GM12878 (cell line): ENCODE data around the gene CROCC. TPM values are rescaled to one million over a fixed set of nuclear protein-coding genes. Genes with fewer than 3 reads are reported as not detected.

Experiments used
- ATAC-seq: fragments of 200-7000 bp; cut with Tn5 transposase; 3 replicates; pipeline ENCODE4 v1.9.1; 2020; ENCODE audit warnings: mild to moderate bottlenecking, moderate library complexity
- BruUV-seq: library from RNA; stranded (reverse); fragments of 400-500 nt; replicated peaks from 2 replicates; lab custom pipeline; 2021; lab: Mats Ljungman, UMichigan
- CTCF ChIA-PET: fragments of 300-600 bp; sonication (Branson Sonifier 250); formaldehyde crosslinking; extraction: SDS; loops from one replicate; lab custom pipeline; 2021; ENCODE audit warnings: inconsistent platforms; lab: Yijun Ruan, JAX
- POLR2A ChIA-PET: fragments of 350-600 bp; formaldehyde crosslinking; extraction: SDS; loops from one replicate; lab custom pipeline; 2021; ENCODE audit warnings: inconsistent platforms; lab: Charles Lee
- RAD21 ChIA-PET: fragments of 300-600 bp; sonication (Branson Sonifier 250); formaldehyde crosslinking; loops from one replicate; lab custom pipeline; 2023; ENCODE audit warnings: antibody characterized with exemption; ENCODE audit not compliant: unreplicated experiment; lab: Charles Lee
- SMC1A ChIA-PET: fragments of 300-600 bp; sonication (Branson Sonifier 250); formaldehyde crosslinking; loops from one replicate; lab custom pipeline; 2023; ENCODE audit not compliant: unreplicated experiment, uncharacterized antibody; lab: Charles Lee
- DNase-seq: peaks from one replicate; pipeline ENCODE4 v3.0.0-alpha.2; 2011; ENCODE audit warnings: low read depth, low spot score
- FAIRE-seq: peaks from 3 replicates; lab custom pipeline; 2011; peaks lifted over from hg19 to GRCh38; lab: Jason Lieb, UNC
- H2AFZ ChIP-seq: 2 replicates; pipeline ENCODE4 v1.6.0; 2011; ENCODE audit warnings: low read depth, low read length, control low read depth; ENCODE audit not compliant: control insufficient read depth
- H3K27ac ChIP-seq: 2 replicates; pipeline ENCODE4 v1.5.1; 2011; ENCODE audit warnings: control low read depth; ENCODE audit not compliant: control insufficient read depth, insufficient read depth
- H3K27me3 ChIP-seq, 2 experiments: replicated peaks in 1 of 2; 2 replicates each; pipeline versions ENCODE4 v1.6.0 to v1.6.1; 2011; ENCODE audit warnings: low read length in 1 of 2; ENCODE audit not compliant: control insufficient read depth in 2 of 2, insufficient read depth in 2 of 2
- H3K36me3 ChIP-seq, 2 experiments: 2 replicates each; pipeline ENCODE4 v1.5.1; 2011; ENCODE audit warnings: low read length in 1 of 2; ENCODE audit not compliant: control insufficient read depth in 2 of 2, insufficient read depth in 2 of 2
- H3K4me1 ChIP-seq: 2 replicates; pipeline ENCODE4 v1.6.1; 2011; ENCODE audit warnings: mild to moderate bottlenecking, low read length, moderate library complexity, mixed read lengths; ENCODE audit not compliant: control insufficient read depth, insufficient read depth
- H3K4me2 ChIP-seq: 2 replicates; pipeline ENCODE4 v1.6.0; 2011; ENCODE audit warnings: control low read depth; ENCODE audit not compliant: control insufficient read depth, insufficient read depth
- H3K4me3 ChIP-seq: fragments of 200-600 bp; sonication (generic); 2 replicates; pipeline ENCODE4 v1.5.1; 2016
- H3K79me2 ChIP-seq: 2 replicates; pipeline ENCODE4 v1.6.0; 2011; ENCODE audit warnings: low read length; ENCODE audit not compliant: control insufficient read depth, insufficient read depth
- H3K9ac ChIP-seq: 2 replicates; pipeline ENCODE4 v1.8.0; 2011; ENCODE audit warnings: low read length, control low read depth, mixed read lengths; ENCODE audit not compliant: control insufficient read depth, insufficient read depth
- H3K9me3 ChIP-seq: replicated peaks from 3 replicates; pipeline ENCODE4 v1.5.1; 2011; ENCODE audit warnings: mild to moderate bottlenecking, low read length; ENCODE audit not compliant: control insufficient read depth, insufficient read depth
- H4K20me1 ChIP-seq: 2 replicates; pipeline ENCODE4 v1.6.0; 2011; ENCODE audit not compliant: control insufficient read depth, insufficient read depth
- BCL11A ChIP-seq: IDR thresholded peaks from 2 replicates; pipeline ENCODE4 v1.6.1; 2011; ENCODE audit warnings: low read depth, low read length
- BHLHE40 ChIP-seq, 2 experiments: fragments of 450-650 bp in 1 of 2; IDR thresholded peaks; 2 replicates each; pipeline ENCODE4 v1.6.1; 2011 to 2017; ENCODE audit warnings: low read depth in 2 of 2, borderline replicate concordance in 1 of 2, improper control_type of control experiment in 1 of 2, low read length in 1 of 2, mild to moderate bottlenecking in 1 of 2
- GATAD2B ChIP-seq: fragments of 450-650 bp; conservative IDR thresholded peaks from 2 replicates; pipeline ENCODE4 v1.6.1; 2017; ENCODE audit warnings: low read depth, mild to moderate bottlenecking, moderate library complexity
- HDAC6 ChIP-seq: fragments of 200-600 bp; sonication (generic); IDR thresholded peaks from one replicate; pipeline ENCODE4 v1.8.0; 2017; ENCODE audit warnings: antibody characterized with exemption; ENCODE audit not compliant: unreplicated experiment
- LARP7 ChIP-seq: fragments of 450-650 bp; IDR thresholded peaks from 2 replicates; pipeline ENCODE4 v1.6.1; 2017; ENCODE audit warnings: mild to moderate bottlenecking
- MTA3 ChIP-seq: IDR thresholded peaks from 2 replicates; pipeline ENCODE4 v1.6.1; 2012; ENCODE audit warnings: low read length, inconsistent platforms, borderline replicate concordance
- RBBP5 ChIP-seq: fragments of 200-600 bp; sonication (generic); conservative IDR thresholded peaks from 2 replicates; pipeline ENCODE4 v1.6.1; 2016
- SIN3A ChIP-seq: IDR thresholded peaks from 2 replicates; pipeline ENCODE4 v1.6.1; 2012; ENCODE audit warnings: low read depth, low read length, improper control_type of control experiment
- STAT3 ChIP-seq: IDR thresholded peaks from 2 replicates; pipeline ENCODE4 v1.6.1; 2011; ENCODE audit warnings: low read depth, low read length, improper control_type of control experiment
- ZBTB4 ChIP-seq: fragments of 450-650 bp; formaldehyde crosslinking; IDR thresholded peaks from 2 replicates; pipeline ENCODE4 v1.4.0; 2022; ENCODE audit warnings: mild to moderate bottlenecking, moderate library complexity
- ZNF207 ChIP-seq: fragments of 450-650 bp; IDR thresholded peaks from 2 replicates; pipeline ENCODE4 v1.6.1; 2014; ENCODE audit warnings: antibody characterized with exemption, mild to moderate bottlenecking, borderline replicate concordance
- ZZZ3 ChIP-seq: IDR thresholded peaks from 2 replicates; pipeline ENCODE4 v1.6.1; 2011; ENCODE audit warnings: low read depth; ENCODE audit not compliant: control insufficient read depth, insufficient read length
- WGBS: methylation state at CpG from one replicate; pipeline ENCODE4 v1.1.6; 2016; ENCODE audit warnings: low lambda C conversion rate; ENCODE audit not compliant: insufficient replicate concordance, insufficient coverage; ENCODE audit errors: missing lambda C conversion rate; 5-methylcytosine and 5-hydroxymethylcytosine counted together
- in situ Hi-C: fragments of 300-500 bp; cut with MboI; formaldehyde crosslinking; loops from 9 replicates; pipeline ENCODE4 v1.14.3; 2018; ENCODE audit warnings: mixed read lengths
- intact Hi-C: fragments of 100-400 bp; cut with micrococcal nuclease; formaldehyde crosslinking; loops from one replicate; pipeline ENCODE4 v1.14.2; 2022; ENCODE audit not compliant: unreplicated experiment
- polyA plus RNA-seq, 11 experiments: library from polyadenylated mRNA; depleted of rRNA in 4 of 11; unstranded in 6 of 11; stranded (reverse) in 5 of 11; fragments of >200 nt; fragmentation: Nextera tagmentation in 4 of 11; fragmentation: Illumina TruSeq in 1 of 11; extraction: Ambion mirVana in 4 of 11; extraction: Trizol in 1 of 11; gene quantifications; 1 replicate in 1 of 11; 2 replicates in 10 of 11; pipeline versions ENCODE4 v1.2.1 to v1.2.3, GENCODE V29; 2011 to 2016; ENCODE audit warnings: inconsistent platforms in 2 of 11, missing spikeins in 2 of 11, low read depth in 1 of 11
- total RNA-seq, 4 experiments: library from RNA; depleted of rRNA in 3 of 4; stranded (reverse); fragments of >200 nt in 3 of 4; fragmentation: Illumina TruSeq in 1 of 4; extraction: Trizol in 1 of 4; gene quantifications; 2 replicates each; pipeline versions ENCODE4 v1.2.1 to v1.2.3, GENCODE V29; 2013 to 2021
- TF ChIP-seq, protein P1 (sequence below): fragments of 450-650 bp; IDR thresholded peaks from 2 replicates; pipeline ENCODE4 v1.6.1; 2017; ENCODE audit warnings: mild to moderate bottlenecking, moderate library complexity
- TF ChIP-seq, protein P2 (sequence below): fragments of 450-650 bp; IDR thresholded peaks from 2 replicates; pipeline ENCODE4 v1.6.1; 2018; ENCODE audit warnings: mild to moderate bottlenecking, low read depth, moderate library complexity; ENCODE audit not compliant: partially characterized antibody

Gene CROCC
- total and polyA plus RNA-seq, 10 of the 15 experiments (the other 5 are each of a cell fraction or from before 2014, with no cell fraction given), result 0.04 to 5.5 (median 2.3) TPM

DNA sequence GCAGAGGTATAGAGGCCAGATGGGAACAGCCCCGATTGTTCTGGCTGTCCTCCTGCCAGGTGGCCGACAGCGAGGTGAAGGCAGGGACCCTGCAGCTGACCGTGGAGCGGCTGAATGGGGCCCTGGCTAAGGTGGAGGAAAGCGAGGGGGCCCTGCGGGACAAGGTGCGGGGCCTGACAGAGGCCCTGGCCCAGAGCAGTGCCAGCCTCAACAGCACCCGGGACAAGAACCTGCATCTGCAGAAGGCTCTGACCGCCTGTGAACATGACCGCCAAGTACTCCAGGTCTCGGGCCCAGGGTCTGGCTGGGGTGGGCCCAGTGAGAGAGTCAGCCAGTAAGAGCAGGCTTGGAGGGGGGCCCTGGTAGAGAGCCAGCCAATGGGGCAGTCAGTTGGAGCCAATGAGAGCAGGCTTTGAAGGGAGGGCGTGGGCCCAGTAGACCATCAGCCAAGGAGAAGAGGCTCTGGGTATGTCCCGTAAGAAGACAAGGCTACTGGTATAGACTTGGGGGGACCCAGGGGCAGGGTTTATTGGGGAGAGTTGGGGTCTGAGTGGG, 47.4 kb downstream of the CROCC start:
- no peak for DNase-seq
- ChIA-PET POLR2A (no interaction called here), SMC1A (no interaction called here), RAD21 (no interaction called here), CTCF (no interaction called here)
- no peak for FAIRE-seq
- H3K27ac ChIP-seq, result no peak overlapping the region
- H3K4me1 ChIP-seq, result no peaks in the 10 kb centered on the region
- ATAC-seq, result no peak
- no peaks in the 10 kb centered on the region for H3K27me3 ChIP-seq
- H3K4me2 ChIP-seq, result no peak overlapping the region
- H4K20me1 ChIP-seq, result no peaks in the 10 kb centered on the region
- H3K79me2 ChIP-seq, result no peaks in the 10 kb centered on the region
- H3K4me3 ChIP-seq, result no peak overlapping the region
- 42% methylated on average over 14 of the region's 14 CpGs for WGBS
- H3K36me3 ChIP-seq, result no peaks in the 10 kb centered on the region
- in situ Hi-C loops, result no loop called here
- BruUV-seq, result no TSS peak
- intact Hi-C loops, result no loop called here
- H3K9ac ChIP-seq, result no peak overlapping the region
- TF ChIP-seq STAT3 (no peak), BCL11A (no peak), HDAC6 (no peak), ZNF207 (no peak), BHLHE40 (IDR thresholded peaks at IDR 0.05; ENCODE audit: borderline replicate concordance in 1 of 2, low read depth in 2 of 2, low read length in 1 of 2) (no peak), GATAD2B (no peak), MTA3 (no peak), ZZZ3 (no peak), LARP7 (no peak), SIN3A (no peak), ZBTB4 (CRISPR knock-in tag) (no peak), RBBP5 (no peak)
- TF ChIP-seq, protein P1, sequence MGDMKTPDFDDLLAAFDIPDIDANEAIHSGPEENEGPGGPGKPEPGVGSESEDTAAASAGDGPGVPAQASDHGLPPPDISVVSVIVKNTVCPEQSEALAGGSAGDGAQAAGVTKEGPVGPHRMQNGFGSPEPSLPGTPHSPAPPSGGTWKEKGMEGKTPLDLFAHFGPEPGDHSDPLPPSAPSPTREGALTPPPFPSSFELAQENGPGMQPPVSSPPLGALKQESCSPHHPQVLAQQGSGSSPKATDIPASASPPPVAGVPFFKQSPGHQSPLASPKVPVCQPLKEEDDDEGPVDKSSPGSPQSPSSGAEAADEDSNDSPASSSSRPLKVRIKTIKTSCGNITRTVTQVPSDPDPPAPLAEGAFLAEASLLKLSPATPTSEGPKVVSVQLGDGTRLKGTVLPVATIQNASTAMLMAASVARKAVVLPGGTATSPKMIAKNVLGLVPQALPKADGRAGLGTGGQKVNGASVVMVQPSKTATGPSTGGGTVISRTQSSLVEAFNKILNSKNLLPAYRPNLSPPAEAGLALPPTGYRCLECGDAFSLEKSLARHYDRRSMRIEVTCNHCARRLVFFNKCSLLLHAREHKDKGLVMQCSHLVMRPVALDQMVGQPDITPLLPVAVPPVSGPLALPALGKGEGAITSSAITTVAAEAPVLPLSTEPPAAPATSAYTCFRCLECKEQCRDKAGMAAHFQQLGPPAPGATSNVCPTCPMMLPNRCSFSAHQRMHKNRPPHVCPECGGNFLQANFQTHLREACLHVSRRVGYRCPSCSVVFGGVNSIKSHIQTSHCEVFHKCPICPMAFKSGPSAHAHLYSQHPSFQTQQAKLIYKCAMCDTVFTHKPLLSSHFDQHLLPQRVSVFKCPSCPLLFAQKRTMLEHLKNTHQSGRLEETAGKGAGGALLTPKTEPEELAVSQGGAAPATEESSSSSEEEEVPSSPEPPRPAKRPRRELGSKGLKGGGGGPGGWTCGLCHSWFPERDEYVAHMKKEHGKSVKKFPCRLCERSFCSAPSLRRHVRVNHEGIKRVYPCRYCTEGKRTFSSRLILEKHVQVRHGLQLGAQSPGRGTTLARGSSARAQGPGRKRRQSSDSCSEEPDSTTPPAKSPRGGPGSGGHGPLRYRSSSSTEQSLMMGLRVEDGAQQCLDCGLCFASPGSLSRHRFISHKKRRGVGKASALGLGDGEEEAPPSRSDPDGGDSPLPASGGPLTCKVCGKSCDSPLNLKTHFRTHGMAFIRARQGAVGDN, result no peak
- TF ChIP-seq, protein P2, sequence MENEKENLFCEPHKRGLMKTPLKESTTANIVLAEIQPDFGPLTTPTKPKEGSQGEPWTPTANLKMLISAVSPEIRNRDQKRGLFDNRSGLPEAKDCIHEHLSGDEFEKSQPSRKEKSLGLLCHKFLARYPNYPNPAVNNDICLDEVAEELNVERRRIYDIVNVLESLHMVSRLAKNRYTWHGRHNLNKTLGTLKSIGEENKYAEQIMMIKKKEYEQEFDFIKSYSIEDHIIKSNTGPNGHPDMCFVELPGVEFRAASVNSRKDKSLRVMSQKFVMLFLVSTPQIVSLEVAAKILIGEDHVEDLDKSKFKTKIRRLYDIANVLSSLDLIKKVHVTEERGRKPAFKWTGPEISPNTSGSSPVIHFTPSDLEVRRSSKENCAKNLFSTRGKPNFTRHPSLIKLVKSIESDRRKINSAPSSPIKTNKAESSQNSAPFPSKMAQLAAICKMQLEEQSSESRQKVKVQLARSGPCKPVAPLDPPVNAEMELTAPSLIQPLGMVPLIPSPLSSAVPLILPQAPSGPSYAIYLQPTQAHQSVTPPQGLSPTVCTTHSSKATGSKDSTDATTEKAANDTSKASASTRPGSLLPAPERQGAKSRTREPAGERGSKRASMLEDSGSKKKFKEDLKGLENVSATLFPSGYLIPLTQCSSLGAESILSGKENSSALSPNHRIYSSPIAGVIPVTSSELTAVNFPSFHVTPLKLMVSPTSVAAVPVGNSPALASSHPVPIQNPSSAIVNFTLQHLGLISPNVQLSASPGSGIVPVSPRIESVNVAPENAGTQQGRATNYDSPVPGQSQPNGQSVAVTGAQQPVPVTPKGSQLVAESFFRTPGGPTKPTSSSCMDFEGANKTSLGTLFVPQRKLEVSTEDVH, result no peak
- no peak overlapping the region for H2AFZ ChIP-seq
- no peaks in the 10 kb centered on the region for H3K9me3 ChIP-seq
